ENCODE results near the gene INPP5E.

- no peak for TF ChIP-seq CTCF (conservative IDR thresholded peaks at IDR 0.05; ENCODE audit: low read length)
- TF ChIP-seq EZH2phosphoT487 (IDR thresholded peaks at IDR 0.05; ENCODE audit: borderline replicate concordance, low read depth, low read length), result no peak
Observed at GRCh38 chr9:136472640-136473353, 33.2 kb upstream of the INPP5E start.

All from OCI-LY7 (cell line).